Measurements from ENCODE around the gene RETN. TPM values are rescaled to one million over a fixed set of nuclear protein-coding genes. Genes with fewer than 3 reads are reported as not detected.

The RETN gene
- total RNA-seq, 2 experiments from 2014 or later, result not detected

GRCh38 chr19:7655581-7655980 lies 13.3 kb upstream of the RETN start:
- Histone ChIP-seq H3K4me3 (ENCODE audit: low read length) (no peak overlapping the region), H3K36me3 (ENCODE audit: insufficient read depth, low read length) (no peaks in the 10 kb centered on the region), H3K9me3 (ENCODE audit: control insufficient read depth in 1 of 2, insufficient read depth in 1 of 2, low read length in 2 of 2) (no peaks in the 10 kb centered on the region), H3K27ac (ENCODE audit: low read depth in 1 of 2, low read length in 2 of 2) (no peak overlapping the region), H3K4me1 (ENCODE audit: insufficient read depth, low read length) (peaks cover 33% of the 10 kb centered on the region), H3K27me3 (ENCODE audit: control insufficient read depth in 1 of 2, insufficient read depth in 2 of 2, low read length in 2 of 2) (no peaks in the 10 kb centered on the region)
- CTCF ChIA-PET, result interaction anchor here (1.2 to 3.8 kb wide), 2 partner anchors 25 to 144 kb away, joined by 3 to 16 read pairs; partner anchors contain the start of gene TRAPPC5
- no peak for ATAC-seq (ENCODE audit: poor library complexity)
- Mint-ChIP-seq H3K9me3 (no peaks in the 10 kb centered on the region), H3K27ac (no peak overlapping the region), H3K36me3 (ENCODE audit: low read depth) (no peaks in the 10 kb centered on the region), H3K4me3 (no peak overlapping the region), H3K4me1 (ENCODE audit: low read depth) (peaks cover 25% of the 10 kb centered on the region), H3K27me3 (no peaks in the 10 kb centered on the region)
- DNase-seq, result peak in 2 of 14 experiments; percentile 56 to 67
- TF ChIP-seq CTCF (IDR thresholded peaks at IDR 0.05), result no peak
- intact Hi-C loops (cut with DNase I, micrococcal nuclease), result loop anchor here in 1 of 2 experiments (10.0 kb wide), 1 partner anchor 551 kb away; no protein-coding TSS in a partner anchor
- POLR2A ChIA-PET, result no interaction called here

- ChIA-PET POLR2A (interaction anchor here (0.7 to 1.2 kb wide), 3 partner anchors 23 to 126 kb away, joined by 3 to 6 read pairs (median 3); partner anchors contain the start of genes PCP2 and TRAPPC5), CTCF (interaction anchor here (1.3 to 3.8 kb wide), 2 partner anchors 23 kb away, joined by 9 to 16 read pairs; partner anchors contain the start of gene TRAPPC5)
- Histone ChIP-seq H3K4me1 (ENCODE audit: insufficient read depth, low read length) (peaks cover 28% of the 10 kb centered on the region), H3K36me3 (ENCODE audit: insufficient read depth, low read length) (no peaks in the 10 kb centered on the region), H3K9me3 (ENCODE audit: control insufficient read depth in 1 of 2, insufficient read depth in 1 of 2, low read length in 2 of 2) (no peaks in the 10 kb centered on the region), H3K27me3 (ENCODE audit: control insufficient read depth in 1 of 2, insufficient read depth in 2 of 2, low read length in 2 of 2) (no peaks in the 10 kb centered on the region), H3K4me3 (ENCODE audit: low read length) (no peak overlapping the region), H3K27ac (ENCODE audit: low read depth in 1 of 2, low read length in 2 of 2) (peak overlapping the region in 1 of 2 donors; percentile 30)
- no peaks in the 10 kb centered on the region for H3K27me3 Mint-ChIP-seq
- peaks cover 21% of the 10 kb centered on the region for H3K4me1 Mint-ChIP-seq (ENCODE audit: low read depth)
- no peak for TF ChIP-seq CTCF (IDR thresholded peaks at IDR 0.05)
- no peak overlapping the region for H3K4me3 Mint-ChIP-seq
- H3K36me3 Mint-ChIP-seq (ENCODE audit: low read depth), result no peaks in the 10 kb centered on the region
- H3K9me3 Mint-ChIP-seq, result no peaks in the 10 kb centered on the region
- intact Hi-C loops (cut with DNase I, micrococcal nuclease), result loop anchor here in 1 of 2 experiments (10.0 kb wide), 1 partner anchor 552 kb away; no protein-coding TSS in a partner anchor
- no peak for ATAC-seq (ENCODE audit: poor library complexity)
- H3K27ac Mint-ChIP-seq, result peak overlapping the region; percentile 72
- peak in 4 of 14 experiments; percentile 19 to 73 (median 44) for DNase-seq
These were observed 11.6 kb upstream of the RETN start for GRCh38 chr19:7657131-7657751.

- ATAC-seq (ENCODE audit: poor library complexity), result peak; percentile 95
- Mint-ChIP-seq H3K36me3 (ENCODE audit: low read depth) (no peaks in the 10 kb centered on the region), H3K4me3 (peak overlapping the region; percentile 70), H3K27ac (peak overlapping the region; percentile 72), H3K4me1 (ENCODE audit: low read depth) (peaks cover 14% of the 10 kb centered on the region), H3K27me3 (no peaks in the 10 kb centered on the region), H3K9me3 (no peaks in the 10 kb centered on the region)
- Histone ChIP-seq H3K36me3 (ENCODE audit: insufficient read depth, low read length) (no peaks in the 10 kb centered on the region), H3K4me3 (ENCODE audit: low read length) (peak overlapping the region; percentile 40), H3K27me3 (ENCODE audit: control insufficient read depth in 1 of 2, insufficient read depth in 2 of 2, low read length in 2 of 2) (no peaks in the 10 kb centered on the region), H3K4me1 (ENCODE audit: insufficient read depth, low read length) (peaks cover 20% of the 10 kb centered on the region), H3K9me3 (ENCODE audit: control insufficient read depth in 1 of 2, insufficient read depth in 1 of 2, low read length in 2 of 2) (no peaks in the 10 kb centered on the region), H3K27ac (ENCODE audit: low read depth in 1 of 2, low read length in 2 of 2) (peak overlapping the region in 1 of 2 donors; percentile 52)
- DNase-seq, result peak in 6 of 14 experiments; percentile 27 to 76 (median 60)
- TF ChIP-seq CTCF (IDR thresholded peaks at IDR 0.05), result no peak
- ChIA-PET POLR2A (interaction anchor here (0.8 to 1.2 kb wide), 2 partner anchors 25 to 31 kb away, joined by 3 read pairs; partner anchors contain the start of gene PCP2), CTCF (interaction anchor here (1.0 to 1.4 kb wide), 3 partner anchors 22 to 141 kb away, joined by 3 to 9 read pairs (median 3); partner anchors contain the start of gene TRAPPC5)
- intact Hi-C loops (cut with DNase I, micrococcal nuclease), result loop anchor here in 1 of 2 experiments (10.0 kb wide), 1 partner anchor 553 kb away; no protein-coding TSS in a partner anchor
These were observed 10.6 kb upstream of the RETN start for GRCh38 chr19:7658219-7658686.
